ENCODE results near the gene IRAK1.

IRAK1 gene

DNA sequence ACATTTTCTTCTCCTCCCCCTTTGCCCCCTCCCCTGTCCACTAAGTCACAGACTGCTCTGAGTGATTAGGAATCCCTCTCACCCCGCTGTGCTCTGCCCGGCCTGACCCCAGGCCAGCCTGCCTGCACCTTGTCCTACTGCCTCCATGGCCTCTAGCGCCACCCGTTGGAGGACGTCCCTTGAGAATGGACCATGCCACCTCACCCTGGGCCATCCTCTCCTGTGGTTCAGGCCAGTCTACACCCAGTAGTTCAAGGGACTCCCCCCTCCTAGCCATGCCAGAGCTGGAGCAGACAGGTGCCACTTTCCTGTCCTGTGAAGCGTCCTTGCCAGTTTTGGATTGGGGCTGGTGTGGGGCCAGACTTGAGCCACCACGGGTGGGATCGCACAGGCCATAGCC is 9.7 kb upstream of the IRAK1 start:
- TF ChIP-seq ZNF8 (CRISPR knock-in tag; IDR thresholded peaks at IDR 0.05) (no peak), OSR1 (CRISPR knock-in tag; IDR thresholded peaks at IDR 0.05) (no peak), ARNTL (CRISPR knock-in tag; IDR thresholded peaks at IDR 0.05; ENCODE audit: borderline replicate concordance, low read depth) (no peak), ZNF565 (CRISPR knock-in tag; conservative IDR thresholded peaks at IDR 0.05; ENCODE audit: low read depth) (no peak), SNAI2 (CRISPR knock-in tag; IDR thresholded peaks at IDR 0.05) (no peak), TOX (CRISPR knock-in tag; IDR thresholded peaks at IDR 0.05; ENCODE audit: borderline replicate concordance) (no peak), ZC3H10 (CRISPR knock-in tag; IDR thresholded peaks at IDR 0.05) (no peak)
- TF ChIP-seq, protein P1, sequence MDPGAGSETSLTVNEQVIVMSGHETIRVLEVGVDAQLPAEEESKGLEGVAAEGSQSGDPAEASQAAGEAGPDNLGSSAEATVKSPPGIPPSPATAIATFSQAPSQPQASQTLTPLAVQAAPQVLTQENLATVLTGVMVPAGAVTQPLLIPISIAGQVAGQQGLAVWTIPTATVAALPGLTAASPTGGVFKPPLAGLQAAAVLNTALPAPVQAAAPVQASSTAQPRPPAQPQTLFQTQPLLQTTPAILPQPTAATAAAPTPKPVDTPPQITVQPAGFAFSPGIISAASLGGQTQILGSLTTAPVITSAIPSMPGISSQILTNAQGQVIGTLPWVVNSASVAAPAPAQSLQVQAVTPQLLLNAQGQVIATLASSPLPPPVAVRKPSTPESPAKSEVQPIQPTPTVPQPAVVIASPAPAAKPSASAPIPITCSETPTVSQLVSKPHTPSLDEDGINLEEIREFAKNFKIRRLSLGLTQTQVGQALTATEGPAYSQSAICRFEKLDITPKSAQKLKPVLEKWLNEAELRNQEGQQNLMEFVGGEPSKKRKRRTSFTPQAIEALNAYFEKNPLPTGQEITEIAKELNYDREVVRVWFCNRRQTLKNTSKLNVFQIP (CRISPR knock-in tag; IDR thresholded peaks at IDR 0.05; ENCODE audit: borderline replicate concordance, low read depth): no peak
- TF ChIP-seq, protein P2, sequence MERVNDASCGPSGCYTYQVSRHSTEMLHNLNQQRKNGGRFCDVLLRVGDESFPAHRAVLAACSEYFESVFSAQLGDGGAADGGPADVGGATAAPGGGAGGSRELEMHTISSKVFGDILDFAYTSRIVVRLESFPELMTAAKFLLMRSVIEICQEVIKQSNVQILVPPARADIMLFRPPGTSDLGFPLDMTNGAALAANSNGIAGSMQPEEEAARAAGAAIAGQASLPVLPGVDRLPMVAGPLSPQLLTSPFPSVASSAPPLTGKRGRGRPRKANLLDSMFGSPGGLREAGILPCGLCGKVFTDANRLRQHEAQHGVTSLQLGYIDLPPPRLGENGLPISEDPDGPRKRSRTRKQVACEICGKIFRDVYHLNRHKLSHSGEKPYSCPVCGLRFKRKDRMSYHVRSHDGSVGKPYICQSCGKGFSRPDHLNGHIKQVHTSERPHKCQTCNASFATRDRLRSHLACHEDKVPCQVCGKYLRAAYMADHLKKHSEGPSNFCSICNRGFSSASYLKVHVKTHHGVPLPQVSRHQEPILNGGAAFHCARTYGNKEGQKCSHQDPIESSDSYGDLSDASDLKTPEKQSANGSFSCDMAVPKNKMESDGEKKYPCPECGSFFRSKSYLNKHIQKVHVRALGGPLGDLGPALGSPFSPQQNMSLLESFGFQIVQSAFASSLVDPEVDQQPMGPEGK (CRISPR knock-in tag; IDR thresholded peaks at IDR 0.05; ENCODE audit: borderline replicate concordance): no peak
- TF ChIP-seq, protein P3, sequence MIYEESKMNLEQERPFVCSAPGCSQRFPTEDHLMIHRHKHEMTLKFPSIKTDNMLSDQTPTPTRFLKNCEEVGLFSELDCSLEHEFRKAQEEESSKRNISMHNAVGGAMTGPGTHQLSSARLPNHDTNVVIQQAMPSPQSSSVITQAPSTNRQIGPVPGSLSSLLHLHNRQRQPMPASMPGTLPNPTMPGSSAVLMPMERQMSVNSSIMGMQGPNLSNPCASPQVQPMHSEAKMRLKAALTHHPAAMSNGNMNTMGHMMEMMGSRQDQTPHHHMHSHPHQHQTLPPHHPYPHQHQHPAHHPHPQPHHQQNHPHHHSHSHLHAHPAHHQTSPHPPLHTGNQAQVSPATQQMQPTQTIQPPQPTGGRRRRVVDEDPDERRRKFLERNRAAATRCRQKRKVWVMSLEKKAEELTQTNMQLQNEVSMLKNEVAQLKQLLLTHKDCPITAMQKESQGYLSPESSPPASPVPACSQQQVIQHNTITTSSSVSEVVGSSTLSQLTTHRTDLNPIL (CRISPR knock-in tag; IDR thresholded peaks at IDR 0.05; ENCODE audit: low read depth): no peak
- no peak for ATAC-seq

DNA sequence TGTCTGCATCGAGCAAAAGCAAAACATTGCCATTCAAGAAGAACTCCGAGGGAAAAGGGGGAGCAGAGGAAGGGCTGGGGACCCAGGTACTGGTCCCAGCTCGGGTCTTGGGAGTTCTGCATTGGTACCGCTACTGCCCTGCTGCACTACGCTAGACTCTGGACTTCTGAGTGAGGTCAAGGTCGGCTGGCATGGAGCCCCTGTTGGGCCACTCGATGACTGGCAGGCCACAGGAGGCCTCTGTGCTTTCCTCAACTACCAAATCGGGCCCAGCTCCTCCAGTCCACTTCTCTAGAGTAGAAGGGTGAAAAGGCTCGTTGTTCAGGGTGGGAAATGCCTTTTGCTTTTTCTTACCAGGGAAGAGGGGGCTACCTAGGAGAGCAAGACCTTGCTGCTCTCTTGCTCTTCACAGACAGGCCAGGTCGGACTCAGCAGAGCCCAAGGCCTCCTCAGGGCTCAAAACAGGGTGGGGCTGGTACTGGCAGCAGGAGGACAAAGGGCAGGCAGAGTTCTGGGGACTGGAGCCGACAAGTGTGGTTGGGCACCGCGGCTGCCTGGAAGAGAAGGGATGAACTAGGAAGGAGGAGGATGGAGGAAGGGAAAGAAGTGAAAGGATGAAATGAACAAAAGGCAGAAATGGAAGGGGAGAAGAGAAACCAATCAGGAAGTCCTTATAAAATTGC is 8.9 kb upstream of the IRAK1 start:
- TF ChIP-seq ESRRG (CRISPR knock-in tag; IDR thresholded peaks at IDR 0.05) (no peak), ZNF8 (CRISPR knock-in tag; IDR thresholded peaks at IDR 0.05) (no peak)
- no peak for ATAC-seq

DNA sequence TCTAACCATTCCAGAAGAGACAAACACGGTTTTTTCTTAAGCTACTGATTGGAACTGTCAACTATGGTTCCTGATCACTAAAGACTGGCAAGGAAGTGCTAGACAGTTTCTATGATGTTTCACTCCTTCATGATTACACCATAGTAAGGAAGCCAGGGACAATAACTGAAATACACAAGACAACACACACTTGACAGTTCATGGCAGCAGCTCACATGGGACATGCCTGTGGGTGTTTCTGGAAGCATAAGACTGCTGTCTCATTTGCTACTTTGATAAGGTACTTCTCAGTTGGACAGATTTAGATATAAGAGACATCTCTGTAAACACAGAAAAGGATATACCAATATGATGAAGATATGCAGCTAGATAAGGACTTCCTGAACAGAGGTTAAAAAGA is 8.3 kb upstream of the IRAK1 start:
- no peak for ATAC-seq
- TF ChIP-seq ZNF8 (CRISPR knock-in tag; IDR thresholded peaks at IDR 0.05) (no peak), OSR1 (CRISPR knock-in tag; IDR thresholded peaks at IDR 0.05) (no peak), ZFP30 (CRISPR knock-in tag; IDR thresholded peaks at IDR 0.05) (no peak), BACH2 (CRISPR knock-in tag; IDR thresholded peaks at IDR 0.05; ENCODE audit: borderline replicate concordance) (no peak), SNAI2 (CRISPR knock-in tag; IDR thresholded peaks at IDR 0.05) (no peak), GLIS3 (CRISPR knock-in tag; IDR thresholded peaks at IDR 0.05) (no peak), ARNTL (CRISPR knock-in tag; IDR thresholded peaks at IDR 0.05; ENCODE audit: borderline replicate concordance, low read depth) (no peak), ZNF70 (CRISPR knock-in tag; IDR thresholded peaks at IDR 0.05) (no peak), CSDC2 (CRISPR knock-in tag; IDR thresholded peaks at IDR 0.05) (no peak), ESRRG (CRISPR knock-in tag; IDR thresholded peaks at IDR 0.05) (no peak), ZC3H10 (CRISPR knock-in tag; IDR thresholded peaks at IDR 0.05) (no peak)
- TF ChIP-seq, protein P1 (CRISPR knock-in tag; IDR thresholded peaks at IDR 0.05; ENCODE audit: borderline replicate concordance, low read depth): no peak
- TF ChIP-seq, protein P4, sequence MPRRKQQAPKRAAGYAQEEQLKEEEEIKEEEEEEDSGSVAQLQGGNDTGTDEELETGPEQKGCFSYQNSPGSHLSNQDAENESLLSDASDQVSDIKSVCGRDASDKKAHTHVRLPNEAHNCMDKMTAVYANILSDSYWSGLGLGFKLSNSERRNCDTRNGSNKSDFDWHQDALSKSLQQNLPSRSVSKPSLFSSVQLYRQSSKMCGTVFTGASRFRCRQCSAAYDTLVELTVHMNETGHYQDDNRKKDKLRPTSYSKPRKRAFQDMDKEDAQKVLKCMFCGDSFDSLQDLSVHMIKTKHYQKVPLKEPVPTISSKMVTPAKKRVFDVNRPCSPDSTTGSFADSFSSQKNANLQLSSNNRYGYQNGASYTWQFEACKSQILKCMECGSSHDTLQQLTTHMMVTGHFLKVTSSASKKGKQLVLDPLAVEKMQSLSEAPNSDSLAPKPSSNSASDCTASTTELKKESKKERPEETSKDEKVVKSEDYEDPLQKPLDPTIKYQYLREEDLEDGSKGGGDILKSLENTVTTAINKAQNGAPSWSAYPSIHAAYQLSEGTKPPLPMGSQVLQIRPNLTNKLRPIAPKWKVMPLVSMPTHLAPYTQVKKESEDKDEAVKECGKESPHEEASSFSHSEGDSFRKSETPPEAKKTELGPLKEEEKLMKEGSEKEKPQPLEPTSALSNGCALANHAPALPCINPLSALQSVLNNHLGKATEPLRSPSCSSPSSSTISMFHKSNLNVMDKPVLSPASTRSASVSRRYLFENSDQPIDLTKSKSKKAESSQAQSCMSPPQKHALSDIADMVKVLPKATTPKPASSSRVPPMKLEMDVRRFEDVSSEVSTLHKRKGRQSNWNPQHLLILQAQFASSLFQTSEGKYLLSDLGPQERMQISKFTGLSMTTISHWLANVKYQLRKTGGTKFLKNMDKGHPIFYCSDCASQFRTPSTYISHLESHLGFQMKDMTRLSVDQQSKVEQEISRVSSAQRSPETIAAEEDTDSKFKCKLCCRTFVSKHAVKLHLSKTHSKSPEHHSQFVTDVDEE (CRISPR knock-in tag; IDR thresholded peaks at IDR 0.05): no peak
- TF ChIP-seq, protein P5, sequence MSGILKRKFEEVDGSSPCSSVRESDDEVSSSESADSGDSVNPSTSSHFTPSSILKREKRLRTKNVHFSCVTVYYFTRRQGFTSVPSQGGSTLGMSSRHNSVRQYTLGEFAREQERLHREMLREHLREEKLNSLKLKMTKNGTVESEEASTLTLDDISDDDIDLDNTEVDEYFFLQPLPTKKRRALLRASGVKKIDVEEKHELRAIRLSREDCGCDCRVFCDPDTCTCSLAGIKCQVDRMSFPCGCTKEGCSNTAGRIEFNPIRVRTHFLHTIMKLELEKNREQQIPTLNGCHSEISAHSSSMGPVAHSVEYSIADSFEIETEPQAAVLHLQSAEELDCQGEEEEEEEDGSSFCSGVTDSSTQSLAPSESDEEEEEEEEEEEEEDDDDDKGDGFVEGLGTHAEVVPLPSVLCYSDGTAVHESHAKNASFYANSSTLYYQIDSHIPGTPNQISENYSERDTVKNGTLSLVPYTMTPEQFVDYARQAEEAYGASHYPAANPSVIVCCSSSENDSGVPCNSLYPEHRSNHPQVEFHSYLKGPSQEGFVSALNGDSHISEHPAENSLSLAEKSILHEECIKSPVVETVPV (CRISPR knock-in tag; IDR thresholded peaks at IDR 0.05): no peak
- TF ChIP-seq, protein P2 (CRISPR knock-in tag; IDR thresholded peaks at IDR 0.05; ENCODE audit: borderline replicate concordance): no peak
- TF ChIP-seq, protein P3 (CRISPR knock-in tag; IDR thresholded peaks at IDR 0.05; ENCODE audit: low read depth): no peak

All from SK-N-SH treated with all-trans-retinoic acid at 6 μM for 48 hours (cell line).